Smooth muscle cell (in vitro differentiated cells): ENCODE results near the gene DNAL4. TPM values are rescaled to one million over a fixed set of nuclear protein-coding genes. Genes with fewer than 3 reads are reported as not detected.
A peak's percentile ranks its signal among the peaks of the same experiment; 100 is the strongest.

Experiments
- DNase-seq: peaks from one replicate; lab custom pipeline; 2025; ENCODE audit not compliant: unreplicated experiment; lab: John Stamatoyannopoulos, UW
- H2AFZ ChIP-seq: fragments of 200-600 bp; sonication (generic); 2 replicates; pipeline ENCODE4 v1.6.0; 2016; ENCODE audit warnings: antibody characterized with exemption, low read depth, mild to moderate bottlenecking
- H3F3A ChIP-seq: fragments of 200-600 bp; sonication (generic); 2 replicates; pipeline ENCODE4 v1.6.0; 2017; ENCODE audit warnings: antibody characterized with exemption, low read depth
- H3K27ac ChIP-seq: fragments of 200-600 bp; sonication (generic); 2 replicates; pipeline ENCODE4 v1.5.1; 2016; ENCODE audit warnings: low read depth, mild to moderate bottlenecking
- H3K27me3 ChIP-seq: fragments of 200-600 bp; sonication (generic); 2 replicates; pipeline ENCODE4 v1.6.1; 2016; ENCODE audit warnings: low read depth, mild to moderate bottlenecking
- H3K36me3 ChIP-seq: fragments of 200-600 bp; sonication (generic); 2 replicates; pipeline ENCODE4 v1.5.1; 2016; ENCODE audit warnings: low read depth
- H3K4me1 ChIP-seq: fragments of 200-600 bp; sonication (generic); 2 replicates; pipeline ENCODE4 v1.5.1; 2016; ENCODE audit warnings: low read depth
- H3K4me2 ChIP-seq: fragments of 200-600 bp; sonication (generic); 2 replicates; pipeline ENCODE4 v1.6.0; 2016; ENCODE audit warnings: mild to moderate bottlenecking
- H3K4me3 ChIP-seq: fragments of 200-600 bp; sonication (generic); 2 replicates; pipeline ENCODE4 v1.5.1; 2016; ENCODE audit warnings: mild to moderate bottlenecking
- H3K79me2 ChIP-seq: fragments of 200-600 bp; sonication (generic); 2 replicates; pipeline ENCODE4 v1.6.0; 2016; ENCODE audit warnings: low read depth, mild to moderate bottlenecking
- H3K9ac ChIP-seq: fragments of 200-600 bp; sonication (generic); 2 replicates; pipeline ENCODE4 v1.6.0; 2016; ENCODE audit warnings: low read depth
- H3K9me3 ChIP-seq: fragments of 200-600 bp; sonication (generic); replicated peaks from 2 replicates; pipeline ENCODE4 v1.5.1; 2016; ENCODE audit warnings: low read depth
- H4K20me1 ChIP-seq: fragments of 200-600 bp; sonication (generic); 2 replicates; pipeline ENCODE4 v1.6.0; 2016; ENCODE audit warnings: low read depth
- WGBS: methylation state at CpG from one replicate; pipeline ENCODE4 v1.1.7; 2016; ENCODE audit warnings: low lambda C conversion rate; 5-methylcytosine and 5-hydroxymethylcytosine counted together
- polyA plus RNA-seq: library from polyadenylated mRNA; unstranded; fragments of >200 nt; fragmentation: Nextera tagmentation; extraction: Ambion mirVana; gene quantifications from 2 replicates; pipeline ENCODE4 v1.2.1, GENCODE V29; 2016
- total RNA-seq: library from RNA; depleted of rRNA; stranded (reverse); fragments of >200 nt; gene quantifications from 2 replicates; pipeline ENCODE4 v1.2.3, GENCODE V29; 2014
- TF ChIP-seq, protein P1 (sequence below): fragments of 200-600 bp; sonication (generic); IDR thresholded peaks from 2 replicates; pipeline ENCODE4 v1.5.1; 2017; ENCODE audit warnings: borderline replicate concordance, mild to moderate bottlenecking, antibody characterized with exemption; ENCODE audit not compliant: insufficient read depth, poor library complexity, severe bottlenecking

Gene DNAL4
- total and polyA plus RNA-seq, 2 experiments from 2014 or later = 13.5 to 29.7 TPM

DNA sequence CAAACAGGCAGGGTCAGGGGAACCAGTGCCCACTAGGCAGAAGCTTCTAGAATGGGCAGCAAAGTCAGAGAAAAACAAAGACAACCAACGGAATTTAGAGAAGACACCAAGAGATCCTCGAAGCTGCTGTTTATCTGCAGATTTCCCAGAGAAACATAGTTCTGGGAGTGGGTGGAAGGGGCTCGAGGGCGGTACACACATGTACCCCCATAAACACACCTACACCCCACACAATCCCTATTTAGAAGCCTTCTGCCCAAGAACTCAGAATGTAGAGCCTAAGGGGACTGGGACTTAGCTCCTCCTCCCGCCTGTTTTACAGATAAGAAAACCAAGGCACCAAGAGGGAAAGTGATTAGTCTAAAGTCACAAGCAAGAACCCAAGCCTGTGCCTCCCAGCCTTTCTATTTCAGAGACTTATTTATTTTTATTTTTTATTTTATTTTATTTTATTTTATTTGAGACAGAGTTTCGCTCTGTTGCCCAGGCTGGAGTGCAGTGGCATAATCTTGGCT is 43.5 kb upstream of the DNAL4 start:
- Histone ChIP-seq H3K27ac (no peak overlapping the region), H3K4me3 (no peak overlapping the region), H3K9ac (no peak overlapping the region), H2AFZ (no peak overlapping the region), H3K9me3 (no peaks in the 10 kb centered on the region), H3K27me3 (peaks cover 15% of the 10 kb centered on the region), H4K20me1 (peaks cover 7% of the 10 kb centered on the region), H3K4me2 (no peak overlapping the region), H3K79me2 (no peaks in the 10 kb centered on the region), H3K36me3 (no peaks in the 10 kb centered on the region), H3F3A (no peaks in the 10 kb centered on the region), H3K4me1 (no peaks in the 10 kb centered on the region)
- WGBS = 81% methylated on average over 6 of the region's 6 CpGs
- no peak for DNase-seq
- TF ChIP-seq, protein P1, sequence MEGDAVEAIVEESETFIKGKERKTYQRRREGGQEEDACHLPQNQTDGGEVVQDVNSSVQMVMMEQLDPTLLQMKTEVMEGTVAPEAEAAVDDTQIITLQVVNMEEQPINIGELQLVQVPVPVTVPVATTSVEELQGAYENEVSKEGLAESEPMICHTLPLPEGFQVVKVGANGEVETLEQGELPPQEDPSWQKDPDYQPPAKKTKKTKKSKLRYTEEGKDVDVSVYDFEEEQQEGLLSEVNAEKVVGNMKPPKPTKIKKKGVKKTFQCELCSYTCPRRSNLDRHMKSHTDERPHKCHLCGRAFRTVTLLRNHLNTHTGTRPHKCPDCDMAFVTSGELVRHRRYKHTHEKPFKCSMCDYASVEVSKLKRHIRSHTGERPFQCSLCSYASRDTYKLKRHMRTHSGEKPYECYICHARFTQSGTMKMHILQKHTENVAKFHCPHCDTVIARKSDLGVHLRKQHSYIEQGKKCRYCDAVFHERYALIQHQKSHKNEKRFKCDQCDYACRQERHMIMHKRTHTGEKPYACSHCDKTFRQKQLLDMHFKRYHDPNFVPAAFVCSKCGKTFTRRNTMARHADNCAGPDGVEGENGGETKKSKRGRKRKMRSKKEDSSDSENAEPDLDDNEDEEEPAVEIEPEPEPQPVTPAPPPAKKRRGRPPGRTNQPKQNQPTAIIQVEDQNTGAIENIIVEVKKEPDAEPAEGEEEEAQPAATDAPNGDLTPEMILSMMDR = no peak

DNA sequence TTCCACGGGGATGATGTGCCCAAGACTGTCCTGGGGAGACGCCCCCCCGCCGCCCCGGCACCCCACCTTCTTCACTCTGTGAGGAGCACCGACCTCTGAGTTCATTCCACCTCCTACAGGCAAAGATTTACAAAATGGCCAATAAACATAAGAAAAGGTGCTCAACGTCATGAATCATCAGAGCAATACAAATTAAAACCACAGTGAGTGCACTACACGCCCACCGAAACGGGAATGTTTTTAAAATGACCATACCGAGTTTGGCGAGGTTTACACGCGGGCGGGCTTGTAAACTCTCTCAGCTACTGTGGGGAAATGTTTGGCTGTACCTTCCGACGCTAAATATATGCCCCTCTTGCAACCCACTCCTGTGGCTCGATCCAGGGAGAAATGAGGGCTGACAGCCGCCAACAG is 42.0 kb upstream of the DNAL4 start:
- H3K9me3 ChIP-seq = no peaks in the 10 kb centered on the region
- no peak overlapping the region for H3K4me3 ChIP-seq
- peaks cover 1% of the 10 kb centered on the region for H3K27me3 ChIP-seq
- no peaks in the 10 kb centered on the region for H3K79me2 ChIP-seq
- no peak overlapping the region for H3K9ac ChIP-seq
- H4K20me1 ChIP-seq = peaks cover 7% of the 10 kb centered on the region
- 17% methylated on average over 18 of the region's 19 CpGs for WGBS
- H3F3A ChIP-seq = no peaks in the 10 kb centered on the region
- peak overlapping the region; percentile 65 for H3K4me2 ChIP-seq
- no peak overlapping the region for H2AFZ ChIP-seq
- H3K4me1 ChIP-seq = no peaks in the 10 kb centered on the region
- DNase-seq = no peak
- no peak overlapping the region for H3K27ac ChIP-seq
- H3K36me3 ChIP-seq = no peaks in the 10 kb centered on the region
- TF ChIP-seq, protein P1 = no peak

DNA sequence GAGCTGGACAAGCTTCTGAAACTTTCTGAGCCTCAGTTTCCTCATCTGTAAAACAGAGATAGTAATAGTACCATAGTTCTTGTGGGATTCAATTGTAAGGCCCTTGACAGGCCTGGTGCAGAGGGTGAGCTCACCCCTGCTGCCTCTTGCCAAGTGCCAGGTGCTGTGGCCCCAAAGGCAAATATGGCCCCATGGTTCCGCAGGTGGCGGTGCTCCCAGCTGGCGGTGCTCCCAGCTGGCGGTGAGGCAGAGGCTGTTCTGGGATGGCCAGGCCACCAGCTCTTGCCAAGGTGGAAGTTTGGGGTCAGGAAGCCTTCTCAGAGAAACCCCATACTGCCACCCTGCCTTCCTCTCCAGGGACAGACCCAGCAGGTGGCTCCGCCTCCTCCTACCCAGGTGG is 41.0 kb upstream of the DNAL4 start:
- Histone ChIP-seq H3K4me1 (no peaks in the 10 kb centered on the region), H3K4me3 (no peak overlapping the region), H3K79me2 (no peaks in the 10 kb centered on the region), H3K36me3 (no peaks in the 10 kb centered on the region), H3K27ac (no peak overlapping the region), H3K27me3 (no peaks in the 10 kb centered on the region), H3F3A (no peaks in the 10 kb centered on the region), H4K20me1 (peaks cover 7% of the 10 kb centered on the region), H3K9me3 (no peaks in the 10 kb centered on the region), H2AFZ (no peak overlapping the region), H3K9ac (no peak overlapping the region), H3K4me2 (no peak overlapping the region)
- TF ChIP-seq, protein P1 = no peak
- WGBS = 98% methylated on average over 5 of the region's 5 CpGs
- DNase-seq = no peak

DNA sequence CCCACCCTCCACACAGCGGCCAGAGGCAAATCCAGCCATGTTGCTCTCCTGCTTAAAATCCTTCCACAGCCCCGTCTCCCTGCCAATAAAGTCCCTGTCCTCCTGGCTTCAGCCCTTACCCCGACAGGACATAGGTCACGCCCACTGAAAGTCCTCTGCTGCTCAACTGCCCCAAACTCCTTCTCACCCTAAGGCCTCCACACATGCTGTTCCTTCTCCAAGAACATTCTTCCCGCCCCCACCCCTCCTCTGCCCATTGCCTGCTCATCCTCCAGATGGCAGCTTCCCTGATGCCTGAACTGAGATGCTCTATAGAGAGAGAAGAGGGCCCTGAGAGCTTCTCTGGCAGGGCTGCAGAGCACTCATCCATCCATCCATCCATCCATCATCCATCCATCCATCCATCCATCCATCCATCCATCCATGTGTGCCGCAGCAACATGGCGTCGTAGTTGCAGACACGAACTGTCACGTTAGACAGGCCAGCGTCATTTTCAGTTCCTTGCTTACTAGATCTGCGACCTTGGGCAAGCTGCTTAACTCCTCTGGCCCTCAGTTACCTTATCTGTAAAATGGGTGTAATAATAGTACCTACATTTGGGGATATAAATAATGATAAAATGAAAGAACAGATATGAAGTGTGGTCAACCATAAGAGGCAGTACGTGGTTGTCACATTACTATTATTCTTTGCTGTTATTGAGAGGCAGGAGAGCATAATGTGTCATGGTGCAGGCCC is 40.4 kb upstream of the DNAL4 start:
- no peaks in the 10 kb centered on the region for H3K9me3 ChIP-seq
- no peak overlapping the region for H3K4me2 ChIP-seq
- no peaks in the 10 kb centered on the region for H3K36me3 ChIP-seq
- DNase-seq = no peak
- no peaks in the 10 kb centered on the region for H3K79me2 ChIP-seq
- 94% methylated on average over 13 of the region's 13 CpGs for WGBS
- H3K27ac ChIP-seq = no peak overlapping the region
- no peak overlapping the region for H2AFZ ChIP-seq
- no peaks in the 10 kb centered on the region for H3K27me3 ChIP-seq
- H3K9ac ChIP-seq = no peak overlapping the region
- TF ChIP-seq, protein P1 = no peak
- peaks cover 7% of the 10 kb centered on the region for H4K20me1 ChIP-seq
- H3K4me3 ChIP-seq = no peak overlapping the region
- H3F3A ChIP-seq = no peaks in the 10 kb centered on the region
- H3K4me1 ChIP-seq = no peaks in the 10 kb centered on the region
